Left lung (tissue), 14 donors: Measurements from ENCODE around the gene IMPA2. TPM values are rescaled to one million over a fixed set of nuclear protein-coding genes. Genes with fewer than 3 reads are reported as not detected.

Source experiments
- ATAC-seq: fragments of 200-7000 bp; cut with Tn5 transposase; one replicate; pipeline ENCODE4 v1.9.1; 2020; ENCODE audit warnings: moderate library complexity
- DNase-seq, 4 donors: peaks; one replicate each; pipeline ENCODE4 v3.0.0-alpha.2; 2013 to 2020
- H3K27ac ChIP-seq, 2 donors: fragments of 200-600 bp; sonication (generic) in 1 of 2; one replicate each; pipeline versions ENCODE4 v1.5.0 to v1.8.0; 2020 to 2021
- H3K27me3 ChIP-seq, 2 donors: fragments of 200-600 bp; sonication (generic) in 1 of 2; one replicate each; pipeline versions ENCODE4 v1.5.0 to v1.8.0; 2020 to 2021
- H3K36me3 ChIP-seq, 2 donors: fragments of 200-600 bp; sonication (generic) in 1 of 2; one replicate each; pipeline versions ENCODE4 v1.5.0 to v1.8.0; 2020 to 2021
- H3K4me1 ChIP-seq, 2 donors: fragments of 200-600 bp; one replicate each; pipeline ENCODE4 v1.8.0; 2021
- H3K4me3 ChIP-seq, 2 donors: fragments of 200-600 bp; sonication (generic) in 1 of 2; one replicate each; pipeline versions ENCODE4 v1.5.0 to v1.8.0; 2020 to 2021; ENCODE audit warnings: mild to moderate bottlenecking in 1 of 2
- H3K9me3 ChIP-seq, 2 donors: fragments of 200-600 bp; sonication (generic) in 1 of 2; one replicate each; pipeline versions ENCODE4 v1.5.0 to v1.8.0; 2020 to 2021
- CTCF ChIP-seq, 2 donors: fragments of 200-600 bp; sonication (generic) in 1 of 2; IDR thresholded peaks; one replicate each; pipeline versions ENCODE4 v1.5.0 to v1.8.0; 2021; ENCODE audit warnings: antibody characterized with exemption in 2 of 2
- intact Hi-C, 2 donors: fragments of 100-400 bp; cut with DNase I; formaldehyde crosslinking; loops; one replicate each; pipeline versions ENCODE4 v1.11.2 to v1.14.2; 2022
- long read RNA-seq, 12 donors: library from polyadenylated mRNA in 2 of 12; unstranded in 2 of 12; transcript quantifications; one replicate each; pipeline ENCODE4 v2.0.0 and lab custom pipeline, GENCODE V29; 2019 to 2026
- polyA plus RNA-seq, 6 donors: library from polyadenylated mRNA; unstranded; fragments of 120-200 nt; gene quantifications; one replicate each; pipeline ENCODE4 v1.2.1, GENCODE V29; 2013; ENCODE audit not compliant: insufficient read length in 6 of 6
- total RNA-seq, 2 donors: library from RNA; stranded (reverse); fragmentation: NEBNext Ultra II Directional; extraction: Animal tissue kit (Norgen Biotek cat#: 25700); gene quantifications; one replicate each; pipeline ENCODE4 v1.2.1, GENCODE V29; 2021
- donor health status: DM: no; HTN: yes; CAD: no.
- donor health status: DM: no; HTN: no; CAD: no.

Gene IMPA2
- total RNA-seq: 10 to 100 TPM; 62.2 to 92.5 TPM
- 10 to 100 TPM; 67.2 to 93.4 (median 82.2) TPM for polyA plus RNA-seq
- long read RNA-seq, donor 1, transcript IMPA2-201 (8 exons, 1,534 nt): major isoform, 47 of 108 reads
- long read RNA-seq, donor 1, transcript IMPA2-209 (2 exons, 919 nt): minor isoform, 37 of 108 reads
- long read RNA-seq, donor 1, partial matches to known transcripts: 22 of 108 reads
- long read RNA-seq, donor 1, other reads (novel, unspliced or antisense): 0 of 108 reads
- long read RNA-seq, donor 2, transcript IMPA2-201 (8 exons, 1,534 nt): major isoform, 26 of 44 reads
- long read RNA-seq, donor 2, transcript IMPA2-209 (2 exons, 919 nt): minor isoform, 16 of 44 reads
- long read RNA-seq, donor 2, partial matches to known transcripts: 0 of 44 reads
- long read RNA-seq, donor 2, other reads (novel, unspliced or antisense): 0 of 44 reads
- long read RNA-seq, donor 3, transcript IMPA2-201 (8 exons, 1,534 nt): major isoform, 28 of 48 reads
- long read RNA-seq, donor 3, transcript IMPA2-209 (2 exons, 919 nt): minor isoform, 20 of 48 reads
- long read RNA-seq, donor 3, partial matches to known transcripts: 0 of 48 reads
- long read RNA-seq, donor 3, other reads (novel, unspliced or antisense): 0 of 48 reads
- long read RNA-seq, donor 4, partial matches to known transcripts: 2 of 8 reads
- long read RNA-seq, donor 4, other reads (novel, unspliced or antisense): 4 of 8 reads
- long read RNA-seq, donor 5, transcript IMPA2-201 (8 exons, 1,534 nt): major isoform, 22 of 38 reads
- long read RNA-seq, donor 5, transcript IMPA2-209 (2 exons, 919 nt): minor isoform, 15 of 38 reads
- long read RNA-seq, donor 5, partial matches to known transcripts: 0 of 38 reads
- long read RNA-seq, donor 5, other reads (novel, unspliced or antisense): 0 of 38 reads
- long read RNA-seq, donor 6, transcript IMPA2-201 (8 exons, 1,534 nt): major isoform, 25 of 34 reads
- long read RNA-seq, donor 6, transcript IMPA2-209 (2 exons, 919 nt): minor isoform, 8 of 34 reads
- long read RNA-seq, donor 6, partial matches to known transcripts: 0 of 34 reads
- long read RNA-seq, donor 6, other reads (novel, unspliced or antisense): 0 of 34 reads
- long read RNA-seq, donor 7, transcript IMPA2-201 (8 exons, 1,534 nt): minor isoform, 15 of 43 reads
- long read RNA-seq, donor 7, transcript IMPA2-209 (2 exons, 919 nt): major isoform, 16 of 43 reads
- long read RNA-seq, donor 7, partial matches to known transcripts: 12 of 43 reads
- long read RNA-seq, donor 7, other reads (novel, unspliced or antisense): 0 of 43 reads
- long read RNA-seq, donor 8, transcript IMPA2-201 (8 exons, 1,534 nt): major isoform, 34 of 63 reads
- long read RNA-seq, donor 8, transcript IMPA2-209 (2 exons, 919 nt): minor isoform, 25 of 63 reads
- long read RNA-seq, donor 8, partial matches to known transcripts: 0 of 63 reads
- long read RNA-seq, donor 8, other reads (novel, unspliced or antisense): 0 of 63 reads
- long read RNA-seq, donor 9: 0 reads
- long read RNA-seq, donor 10, transcript IMPA2-201 (8 exons, 1,534 nt): major isoform, 39 of 46 reads
- long read RNA-seq, donor 10, partial matches to known transcripts: 1 of 46 reads
- long read RNA-seq, donor 10, other reads (novel, unspliced or antisense): 4 of 46 reads
- long read RNA-seq, donor 11: 0 reads
- long read RNA-seq, donor 12, transcript IMPA2-209 (2 exons, 919 nt): major isoform, 32 of 61 reads
- long read RNA-seq, donor 12, transcript IMPA2-201 (8 exons, 1,534 nt): minor isoform, 21 of 61 reads
- long read RNA-seq, donor 12, partial matches to known transcripts: 8 of 61 reads
- long read RNA-seq, donor 12, other reads (novel, unspliced or antisense): 0 of 61 reads

GRCh38 chr18:11981192-11981542 is at the start of gene IMPA2:
Gene IMPA2 (plus strand): TSS chr18:11981507. CDS start chr18:11981670, 163 bp downstream.
- intact Hi-C loops: no loop called here
- ATAC-seq (no peak), DNase-seq (no peak)
- no peaks in the 10 kb centered on the region for H3K27me3 ChIP-seq
- TF ChIP-seq CTCF (IDR thresholded peaks at IDR 0.05): no peak
- H3K36me3 ChIP-seq: no peaks in the 10 kb centered on the region
- H3K9me3 ChIP-seq: no peaks in the 10 kb centered on the region
- H3K4me3 ChIP-seq: peak within 1 kb of the TSS; percentile 81 to 94
- H3K27ac ChIP-seq: peak within 1 kb of the TSS; percentile 89 to 97
- peaks cover 6 to 53% of the 10 kb centered on the region in 2 donors for H3K4me1 ChIP-seq

DNA sequence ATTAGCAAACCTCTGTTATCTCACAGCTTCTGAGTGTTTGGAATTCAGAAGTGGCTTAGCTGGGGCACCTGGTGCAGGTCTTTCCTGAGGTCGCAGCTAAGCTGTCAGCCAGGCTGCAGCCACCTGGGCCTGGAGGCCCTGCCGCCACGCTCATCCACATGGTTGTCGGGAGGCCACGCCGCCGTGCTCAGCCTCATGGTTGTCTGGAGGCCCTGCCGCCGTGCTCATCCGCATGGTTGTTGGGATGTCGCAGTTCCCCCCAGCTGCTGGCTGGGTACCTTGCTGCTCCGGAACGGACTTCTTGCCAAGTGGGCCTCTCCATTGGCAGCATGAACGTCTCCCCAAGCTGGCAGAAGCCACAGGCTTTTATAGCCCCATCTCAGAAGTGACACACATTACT is 48.9 kb upstream of the IMPA2 start:
- H3K27me3 ChIP-seq: no peaks in the 10 kb centered on the region
- DNase-seq (no peak), ATAC-seq (no peak)
- H3K4me3 ChIP-seq: no peak overlapping the region
- no peak for TF ChIP-seq CTCF (IDR thresholded peaks at IDR 0.05)
- no peaks in the 10 kb centered on the region for H3K9me3 ChIP-seq
- intact Hi-C loops: no loop called here
- no peak overlapping the region for H3K27ac ChIP-seq
- H3K36me3 ChIP-seq: no peaks in the 10 kb centered on the region
- peaks cover 0 to 2% of the 10 kb centered on the region in 2 donors for H3K4me1 ChIP-seq

- intact Hi-C loops: loop anchor here in 1 of 2 donors (5.0 kb wide), 2 partner anchors 59 to 99 kb away; no protein-coding TSS in a partner anchor
- Histone ChIP-seq H3K4me3 (no peak overlapping the region), H3K36me3 (no peaks in the 10 kb centered on the region), H3K9me3 (no peaks in the 10 kb centered on the region), H3K27ac (no peak overlapping the region), H3K4me1 (peaks cover 0 to 9% of the 10 kb centered on the region in 2 donors), H3K27me3 (no peaks in the 10 kb centered on the region)
- ATAC-seq: peak; percentile 95
- DNase-seq: peak; percentile 61 to 87 (median 72)
- TF ChIP-seq CTCF (IDR thresholded peaks at IDR 0.05): peak; percentile 61 to 72
Observed at GRCh38 chr18:11937874-11938478, 43.3 kb upstream of the IMPA2 start.

DNA sequence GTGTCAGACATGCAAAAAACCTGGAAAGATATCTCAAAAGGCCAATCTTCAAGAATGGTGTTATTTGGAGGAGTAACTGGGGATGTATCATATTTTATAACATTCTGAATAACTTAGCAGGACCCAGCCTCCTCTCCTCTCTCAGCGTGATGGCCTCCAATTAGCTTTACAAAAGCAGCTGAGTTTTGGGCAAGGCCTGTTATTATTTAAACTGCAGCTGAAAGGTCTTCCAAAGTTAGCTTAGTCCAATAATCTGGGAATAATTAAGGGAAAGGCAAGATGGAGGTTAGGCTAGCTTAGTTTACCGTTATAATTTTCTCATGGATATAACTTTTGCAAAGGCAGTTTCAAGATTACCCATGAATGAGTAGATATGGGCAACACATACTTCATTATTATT is 40.4 kb upstream of the IMPA2 start:
- Histone ChIP-seq H3K4me3 (no peak overlapping the region), H3K27me3 (no peaks in the 10 kb centered on the region), H3K27ac (no peak overlapping the region), H3K4me1 (peaks cover 0 to 9% of the 10 kb centered on the region in 2 donors), H3K9me3 (no peaks in the 10 kb centered on the region), H3K36me3 (no peaks in the 10 kb centered on the region)
- DNase-seq (no peak), ATAC-seq (no peak)
- intact Hi-C loops: no loop called here
- no peak for TF ChIP-seq CTCF (IDR thresholded peaks at IDR 0.05)
